Aortic smooth muscle cell (primary cell): ENCODE results near the gene SYMPK. TPM values are rescaled to one million over a fixed set of nuclear protein-coding genes. Genes with fewer than 3 reads are reported as not detected.

Source experiments
- total RNA-seq: library from RNA; depleted of rRNA; stranded (reverse); fragments of >200 nt; gene quantifications from 2 replicates; pipeline ENCODE4 v1.2.3, GENCODE V29; 2014

The SYMPK gene
- 25.2 and 29.5 TPM in 2 replicates for total RNA-seq

DNA sequence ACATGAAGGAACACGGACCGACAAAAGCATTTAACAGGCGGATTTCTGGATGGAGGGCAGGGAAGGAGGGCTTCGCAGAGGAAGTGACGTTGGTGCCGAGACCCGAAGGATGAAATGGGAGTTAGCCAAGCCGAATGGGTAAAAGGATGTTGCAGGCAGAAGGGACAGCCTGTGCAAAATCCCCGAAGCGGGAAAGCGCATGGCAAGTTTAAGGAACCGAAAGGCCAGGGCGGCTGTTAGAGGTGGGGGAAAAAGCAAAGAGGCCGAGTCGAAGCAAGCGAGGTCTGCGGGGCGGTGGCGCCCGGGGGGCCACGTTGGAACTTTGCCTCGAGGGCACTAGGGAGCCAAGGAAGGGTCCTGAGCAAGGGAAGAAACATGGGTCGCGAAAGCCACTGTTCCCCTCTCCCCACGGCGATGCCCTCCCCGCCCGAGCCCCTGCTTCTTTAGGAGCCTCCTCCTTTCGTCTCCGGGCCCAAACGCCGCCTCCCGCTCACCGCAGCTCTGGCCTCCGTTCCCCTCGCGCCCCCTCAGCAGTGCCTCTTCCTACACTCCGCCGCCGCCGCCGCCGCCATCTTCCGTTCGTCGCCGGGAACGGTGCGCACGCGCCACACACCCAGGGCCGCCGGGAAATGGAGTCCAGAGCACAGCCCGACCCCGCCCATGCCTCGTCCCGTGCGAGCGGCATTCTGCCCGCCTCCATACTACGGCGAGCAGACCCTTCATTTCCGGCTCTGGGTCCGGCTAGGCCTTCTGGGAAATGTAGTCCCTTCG is at the start of gene SYMPK:
Gene SYMPK, minus strand, starts transcription at position 584 of the 771 bp plus-strand sequence. CDS start 8,652 bp downstream, outside the sequence.

DNA sequence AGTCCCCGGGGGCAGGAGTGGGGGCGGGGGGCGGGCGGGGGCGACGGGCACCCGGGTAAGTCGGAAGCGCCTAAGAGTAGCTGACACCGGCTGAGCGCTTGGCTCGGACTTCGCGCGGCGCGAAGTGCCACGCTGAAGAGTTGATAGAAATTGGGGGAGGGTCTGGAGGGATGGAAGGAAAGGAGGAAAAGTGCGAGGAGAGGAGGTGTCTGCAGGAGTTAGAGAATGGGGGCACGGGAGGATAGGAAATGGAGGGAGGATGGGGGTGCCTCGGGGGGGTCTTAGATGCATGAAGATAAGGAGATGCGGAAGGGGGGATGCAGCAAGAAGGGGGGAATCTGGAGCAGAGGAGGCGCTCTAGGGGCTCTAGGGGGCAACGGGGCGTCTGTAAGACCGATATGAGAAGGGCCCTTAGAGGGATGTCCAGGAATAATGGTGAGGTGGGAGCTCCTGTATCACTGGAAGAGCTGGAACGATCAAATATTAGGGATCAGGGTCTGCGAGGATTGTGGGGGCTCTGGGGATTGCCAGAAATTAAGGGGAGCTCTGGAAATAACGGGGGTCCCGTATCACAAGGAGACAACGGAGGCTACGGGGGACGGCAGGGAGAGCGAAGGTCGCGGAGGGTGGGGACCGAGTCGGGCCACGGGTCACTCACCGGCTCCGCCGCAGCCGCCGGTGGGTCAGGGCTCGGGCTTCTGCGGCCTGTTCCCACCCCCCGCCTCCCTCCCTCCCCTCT is 39.1 kb upstream of the SYMPK start, which contains the start of gene MYPOP:
Gene MYPOP, minus strand, starts transcription at position 702 of the 739 bp plus-strand sequence. CDS start 840 bp downstream, outside the sequence.

GRCh38 chr19:45885556-45886426 is 22.8 kb upstream of the SYMPK start, which contains the start of gene IRF2BP1:
TSS of gene IRF2BP1 (minus strand) at chr19:45886141. CDS start at chr19:45885774, 367 bp downstream.

DNA sequence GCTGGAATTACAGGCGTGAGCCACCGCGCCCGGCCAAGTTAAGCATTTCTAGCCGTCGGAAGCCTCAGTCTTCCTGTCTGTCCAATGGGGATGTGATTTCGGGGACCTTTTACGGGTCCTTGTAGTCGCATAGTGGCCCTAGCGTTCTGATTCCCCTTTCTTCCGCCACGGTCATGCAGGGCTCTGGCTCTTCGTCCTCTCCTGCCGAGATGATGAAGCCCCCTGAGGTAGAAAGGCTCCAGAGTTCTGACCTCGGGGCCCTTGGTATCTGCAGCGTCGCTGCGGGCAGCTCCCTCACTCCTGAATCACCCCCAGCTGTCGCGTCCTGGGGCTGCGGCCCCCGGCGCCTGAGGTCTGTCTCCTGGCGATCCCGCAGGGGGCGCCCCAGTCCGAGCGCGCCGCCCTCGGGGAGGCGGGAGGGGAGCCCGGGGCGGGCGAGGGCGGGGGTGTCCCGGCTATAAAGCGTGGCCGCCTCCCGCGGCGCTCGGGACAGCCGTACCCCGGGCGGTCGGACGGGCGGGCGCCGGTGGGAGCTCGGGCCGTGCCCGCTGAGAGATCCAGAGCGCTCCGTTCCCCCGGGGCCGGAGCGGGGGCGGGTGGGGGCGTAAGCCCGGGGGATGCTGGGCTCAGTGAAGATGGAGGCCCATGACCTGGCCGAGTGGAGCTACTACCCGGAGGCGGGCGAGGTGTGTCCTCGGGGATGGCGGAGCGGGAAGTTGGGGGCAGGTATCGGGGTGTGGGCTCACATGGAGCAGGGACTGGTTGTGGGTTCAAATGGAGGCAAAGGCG is 1.1 kb upstream of the SYMPK start, which contains the start of gene FOXA3:
Gene FOXA3, plus strand, starts transcription at position 487 of the 789 bp plus-strand sequence. Its CDS starts 131 bp downstream, at position 618.

GRCh38 chr19:45814851-45815480 is 48.0 kb downstream of the SYMPK start, which contains the start of gene RSPH6A:
TSS of gene RSPH6A (minus strand) at chr19:45815308. CDS start at chr19:45815176, 132 bp downstream.

GRCh38 chr19:45792470-45793177 is 70.3 kb downstream of the SYMPK start, which contains the start of gene DMWD:
TSS of gene DMWD (minus strand) at chr19:45792845. CDS start at chr19:45792756, 89 bp downstream.

GRCh38 chr19:45782162-45782691 is 80.7 kb downstream of the SYMPK start, which contains the start of gene DMPK:
TSS of gene DMPK (minus strand) at chr19:45782490. CDS start at chr19:45782352, 138 bp downstream.

GRCh38 chr19:45768984-45769782 is 93.8 kb downstream of the SYMPK start, which contains the start of gene SIX5:
TSS of gene SIX5 (minus strand) at chr19:45769252. CDS start at chr19:45768844, 408 bp downstream.

Other genes starting within 250 kb of the SYMPK start
- 46.1 and 55.6 TPM in 2 replicates for gene EML2, start 223.8 kb downstream of the SYMPK start, total RNA-seq
- 0.12 and 0.26 TPM in 2 replicates for gene GIPR, start 194.9 kb downstream of the SYMPK start, total RNA-seq
- gene SNRPD2, start 171.2 kb downstream of the SYMPK start, total RNA-seq = 676 and 796 TPM in 2 replicates
- gene QPCTL, start 170.5 kb downstream of the SYMPK start, total RNA-seq = 7.2 and 9.4 TPM in 2 replicates
- gene FBXO46, start 132.3 kb downstream of the SYMPK start, total RNA-seq = 2.2 and 2.8 TPM in 2 replicates
- not detected in 2 replicates for gene MEIOSIN, start 129.7 kb downstream of the SYMPK start, total RNA-seq
- gene SIX5, start 93.9 kb downstream of the SYMPK start, total RNA-seq = 5.5 and 6.0 TPM in 2 replicates
- gene DMPK, start 80.7 kb downstream of the SYMPK start, total RNA-seq = 169 and 191 TPM in 2 replicates
- 32.6 and 34.7 TPM in 2 replicates for gene DMWD, start 70.3 kb downstream of the SYMPK start, total RNA-seq
- 0.12 and 0.13 TPM in 2 replicates for gene RSPH6A, start 47.8 kb downstream of the SYMPK start, total RNA-seq
- not detected in 2 replicates for gene FOXA3, start 1.2 kb upstream of the SYMPK start, total RNA-seq
- 17.8 and 21.4 TPM in 2 replicates for gene IRF2BP1, start 23.0 kb upstream of the SYMPK start, total RNA-seq
- gene MYPOP, start 39.5 kb upstream of the SYMPK start, total RNA-seq = 0.53 and 1.1 TPM in 2 replicates
- not detected in 2 replicates for gene NANOS2, start 51.6 kb upstream of the SYMPK start, total RNA-seq
- 0.12 and 0.13 TPM in 2 replicates for gene NOVA2, start 110.7 kb upstream of the SYMPK start, total RNA-seq
- 4.8 and 6.2 TPM in 2 replicates for gene CCDC61, start 132.3 kb upstream of the SYMPK start, total RNA-seq
- gene PGLYRP1, start 159.9 kb upstream of the SYMPK start, total RNA-seq = not detected in 2 replicates
- 0.06 TPM in 1 of 2 replicates, not detected in the other for gene IGFL4, start 177.9 kb upstream of the SYMPK start, total RNA-seq